Fibroblast of lung (primary cell): Measurements from ENCODE around the gene HTR3C.

Source experiments
- EZH2 ChIP-seq: IDR thresholded peaks from 2 replicates; pipeline ENCODE4 v1.5.1; 2012; ENCODE audit warnings: low read length, control low read depth, mild to moderate bottlenecking; ENCODE audit errors: missing control alignments
- TF ChIP-seq, protein P1 (sequence below), 2 donors: IDR thresholded peaks in 1 of 2; conservative IDR thresholded peaks in 1 of 2; 1 replicate in 1 of 2; 2 replicates in 1 of 2; pipeline ENCODE4 v1.5.1; 2011 to 2012; ENCODE audit warnings: low read length in 2 of 2, control low read depth in 1 of 2, inconsistent platforms in 1 of 2, low read depth in 1 of 2, mild to moderate bottlenecking in 1 of 2

DNA sequence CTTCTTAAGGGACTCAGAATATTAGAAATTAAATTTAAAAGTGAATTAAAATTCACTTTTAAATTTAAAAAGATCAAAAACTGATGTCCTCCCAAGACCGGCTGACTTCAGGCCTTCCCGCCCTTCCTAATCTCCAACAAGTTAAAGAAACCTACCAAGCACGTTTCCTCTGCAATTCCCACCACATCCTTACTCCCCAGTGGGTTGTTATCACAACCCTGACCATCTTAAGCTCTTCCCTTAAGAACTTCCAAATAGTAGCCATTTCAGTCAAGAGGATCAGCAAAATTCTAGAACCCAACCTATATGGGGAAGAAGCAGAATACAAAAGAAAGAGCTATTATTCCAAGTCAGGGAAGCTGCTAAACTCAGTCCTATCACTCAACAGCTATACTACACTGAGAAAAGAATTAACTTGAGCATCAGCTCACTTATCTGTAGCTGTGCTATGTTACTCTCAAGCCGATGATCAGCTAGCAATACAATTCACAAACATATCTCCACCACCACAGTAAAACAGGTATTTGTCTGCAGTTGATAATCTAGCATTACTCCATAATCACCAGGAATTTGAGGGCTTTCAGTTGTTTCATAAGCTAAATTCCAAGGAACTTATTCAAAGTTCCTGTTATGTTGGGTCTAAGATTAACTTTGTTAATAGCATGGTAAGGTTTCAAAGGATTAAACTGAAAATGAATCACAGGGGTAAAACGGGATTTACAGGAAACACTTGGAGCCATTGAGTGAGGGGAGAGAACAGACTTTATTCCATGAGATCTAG, 49.5 kb upstream of the HTR3C start:
- TF ChIP-seq, protein P1, sequence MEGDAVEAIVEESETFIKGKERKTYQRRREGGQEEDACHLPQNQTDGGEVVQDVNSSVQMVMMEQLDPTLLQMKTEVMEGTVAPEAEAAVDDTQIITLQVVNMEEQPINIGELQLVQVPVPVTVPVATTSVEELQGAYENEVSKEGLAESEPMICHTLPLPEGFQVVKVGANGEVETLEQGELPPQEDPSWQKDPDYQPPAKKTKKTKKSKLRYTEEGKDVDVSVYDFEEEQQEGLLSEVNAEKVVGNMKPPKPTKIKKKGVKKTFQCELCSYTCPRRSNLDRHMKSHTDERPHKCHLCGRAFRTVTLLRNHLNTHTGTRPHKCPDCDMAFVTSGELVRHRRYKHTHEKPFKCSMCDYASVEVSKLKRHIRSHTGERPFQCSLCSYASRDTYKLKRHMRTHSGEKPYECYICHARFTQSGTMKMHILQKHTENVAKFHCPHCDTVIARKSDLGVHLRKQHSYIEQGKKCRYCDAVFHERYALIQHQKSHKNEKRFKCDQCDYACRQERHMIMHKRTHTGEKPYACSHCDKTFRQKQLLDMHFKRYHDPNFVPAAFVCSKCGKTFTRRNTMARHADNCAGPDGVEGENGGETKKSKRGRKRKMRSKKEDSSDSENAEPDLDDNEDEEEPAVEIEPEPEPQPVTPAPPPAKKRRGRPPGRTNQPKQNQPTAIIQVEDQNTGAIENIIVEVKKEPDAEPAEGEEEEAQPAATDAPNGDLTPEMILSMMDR (conservative IDR thresholded peaks at IDR 0.05 in 1 of 2, IDR thresholded peaks at IDR 0.05 in 1 of 2; ENCODE audit: low read depth in 1 of 2, low read length in 2 of 2), result no peak
- no peak for TF ChIP-seq EZH2
